Measurements from ENCODE around the gene MAP2. TPM values are rescaled to one million over a fixed set of nuclear protein-coding genes. Genes with fewer than 3 reads are reported as not detected.

Gene MAP2
- total and polyA plus RNA-seq, 2 donors (not counting 3 experiments of a cell fraction or from before 2014, with no cell fraction given) = 19.4 to 46.1 TPM

DNA sequence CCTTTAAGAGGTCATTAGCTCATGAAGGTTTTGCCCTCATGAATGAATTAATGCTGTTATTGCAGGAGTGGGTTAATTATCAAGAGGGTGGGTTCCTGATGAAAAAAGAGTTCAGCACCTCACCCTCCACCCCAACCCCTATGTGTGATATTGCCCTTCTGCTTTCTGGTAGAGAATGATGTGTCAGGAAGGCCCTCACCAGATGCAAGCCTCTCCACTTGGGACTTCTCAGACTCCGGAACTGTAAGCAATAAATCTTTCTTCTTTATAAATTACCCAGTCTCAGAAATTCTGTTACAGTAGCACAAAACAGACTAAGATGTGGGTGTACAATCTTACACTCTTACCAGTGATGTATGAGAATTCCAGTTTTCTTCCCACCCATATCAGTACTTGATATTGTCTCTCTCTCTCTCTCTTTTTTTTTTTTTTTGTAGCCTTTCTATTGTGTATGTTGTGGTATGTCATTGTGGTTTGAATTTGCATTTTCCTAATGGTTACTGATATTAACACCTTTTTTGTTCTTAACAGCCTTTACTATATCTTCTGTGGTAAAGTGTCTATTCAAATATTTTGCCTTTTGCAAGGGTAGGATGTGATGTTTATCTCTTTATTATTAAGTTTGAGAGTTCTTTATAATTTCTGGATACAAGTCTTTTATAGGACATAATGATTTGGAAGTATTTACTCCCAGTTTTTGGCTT is 10.4 kb upstream of the MAP2 start:
- Histone ChIP-seq H3K27me3 (ENCODE audit: control insufficient read depth in 2 of 2, insufficient read depth in 2 of 2, low read length in 2 of 2) (no peaks in the 10 kb centered on the region), H3K4me3 (replicated peaks in 1 of 3; ENCODE audit: insufficient read depth in 1 of 3, low read depth in 1 of 3, low read length in 3 of 3) (no peak overlapping the region), H3K9me3 (replicated peaks; ENCODE audit: control insufficient read depth, insufficient read depth, low read length) (no peaks in the 10 kb centered on the region), H4K20me1 (replicated peaks; ENCODE audit: control insufficient read depth, extremely low read depth, insufficient read depth, low read length) (no peaks in the 10 kb centered on the region), H3K36me3 (ENCODE audit: control insufficient read depth in 2 of 2, extremely low read depth in 1 of 2, insufficient read depth in 2 of 2, low read length in 2 of 2) (no peaks in the 10 kb centered on the region), H3K4me2 (ENCODE audit: insufficient read depth, low read length) (no peak overlapping the region), H3K9ac (replicated peaks; ENCODE audit: extremely low read depth, insufficient read depth, low read length) (no peak overlapping the region), H3K9me1 (replicated peaks; ENCODE audit: control insufficient read depth, extremely low read depth, insufficient read depth, low read length) (no peaks in the 10 kb centered on the region), H3K79me2 (ENCODE audit: control insufficient read depth, insufficient read depth, low read length) (no peaks in the 10 kb centered on the region), H3K4me1 (ENCODE audit: control insufficient read depth, extremely low read depth, insufficient read depth, low read length) (no peaks in the 10 kb centered on the region), H3K27ac (ENCODE audit: insufficient read depth, low read depth, low read length) (no peak overlapping the region), H2AFZ (ENCODE audit: low read depth, low read length) (no peak overlapping the region)
- intact Hi-C loops (cut with micrococcal nuclease) (no loop called here), dilution Hi-C loops (cut with MboI; ENCODE audit: extremely low pct_ligation_motif_present, low sequenced_read_pairs) (no loop called here)
- ChIA-PET POLR2A (no interaction called here), CTCF (no interaction called here)
- no peak for FAIRE-seq
- no peak for DNase-seq (ENCODE audit: low read depth, low spot score)
- BruUV-seq (replicated peaks) = no TSS peak
- no peak for TF ChIP-seq MYC (IDR thresholded peaks at IDR 0.05; ENCODE audit: low read depth, low read length)
- TF ChIP-seq GATA2 (IDR thresholded peaks at IDR 0.05; ENCODE audit: insufficient read depth, insufficient read length, low read depth, low read length) = no peak
- TF ChIP-seq POLR2A (IDR thresholded peaks at IDR 0.05; ENCODE audit: low read depth, low read length) = no peak
- no peak for TF ChIP-seq EZH2 (IDR thresholded peaks at IDR 0.05; ENCODE audit: borderline replicate concordance, low read depth, low read length, severe bottlenecking)
- TF ChIP-seq JUN (IDR thresholded peaks at IDR 0.05; ENCODE audit: borderline replicate concordance, insufficient read depth, insufficient read length, low read depth) = no peak
- TF ChIP-seq POLR2AphosphoS5 (IDR thresholded peaks at IDR 0.05; ENCODE audit: insufficient read depth, low read depth, low read length) = no peak
- TF ChIP-seq, protein P1, sequence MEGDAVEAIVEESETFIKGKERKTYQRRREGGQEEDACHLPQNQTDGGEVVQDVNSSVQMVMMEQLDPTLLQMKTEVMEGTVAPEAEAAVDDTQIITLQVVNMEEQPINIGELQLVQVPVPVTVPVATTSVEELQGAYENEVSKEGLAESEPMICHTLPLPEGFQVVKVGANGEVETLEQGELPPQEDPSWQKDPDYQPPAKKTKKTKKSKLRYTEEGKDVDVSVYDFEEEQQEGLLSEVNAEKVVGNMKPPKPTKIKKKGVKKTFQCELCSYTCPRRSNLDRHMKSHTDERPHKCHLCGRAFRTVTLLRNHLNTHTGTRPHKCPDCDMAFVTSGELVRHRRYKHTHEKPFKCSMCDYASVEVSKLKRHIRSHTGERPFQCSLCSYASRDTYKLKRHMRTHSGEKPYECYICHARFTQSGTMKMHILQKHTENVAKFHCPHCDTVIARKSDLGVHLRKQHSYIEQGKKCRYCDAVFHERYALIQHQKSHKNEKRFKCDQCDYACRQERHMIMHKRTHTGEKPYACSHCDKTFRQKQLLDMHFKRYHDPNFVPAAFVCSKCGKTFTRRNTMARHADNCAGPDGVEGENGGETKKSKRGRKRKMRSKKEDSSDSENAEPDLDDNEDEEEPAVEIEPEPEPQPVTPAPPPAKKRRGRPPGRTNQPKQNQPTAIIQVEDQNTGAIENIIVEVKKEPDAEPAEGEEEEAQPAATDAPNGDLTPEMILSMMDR (IDR thresholded peaks at IDR 0.05; ENCODE audit: extremely low read depth in 1 of 2, insufficient read depth in 1 of 2, low read depth in 1 of 2, low read length in 2 of 2) = no peak
- no peak for TF ChIP-seq FOS (IDR thresholded peaks at IDR 0.05; ENCODE audit: borderline replicate concordance, insufficient read depth, low read length)
- TF ChIP-seq, protein P2, sequence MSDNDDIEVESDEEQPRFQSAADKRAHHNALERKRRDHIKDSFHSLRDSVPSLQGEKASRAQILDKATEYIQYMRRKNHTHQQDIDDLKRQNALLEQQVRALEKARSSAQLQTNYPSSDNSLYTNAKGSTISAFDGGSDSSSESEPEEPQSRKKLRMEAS (IDR thresholded peaks at IDR 0.05; ENCODE audit: insufficient read depth, insufficient read length) = no peak

All from endothelial cell of umbilical vein (primary cell).